ENCODE data around the gene CEP89.
"Not testable (repeated sequence)": the region's sequence is repeated elsewhere in the genome, so short reads cannot be mapped to it uniquely, and the experiment has no call there.

Gene CEP89

DNA sequence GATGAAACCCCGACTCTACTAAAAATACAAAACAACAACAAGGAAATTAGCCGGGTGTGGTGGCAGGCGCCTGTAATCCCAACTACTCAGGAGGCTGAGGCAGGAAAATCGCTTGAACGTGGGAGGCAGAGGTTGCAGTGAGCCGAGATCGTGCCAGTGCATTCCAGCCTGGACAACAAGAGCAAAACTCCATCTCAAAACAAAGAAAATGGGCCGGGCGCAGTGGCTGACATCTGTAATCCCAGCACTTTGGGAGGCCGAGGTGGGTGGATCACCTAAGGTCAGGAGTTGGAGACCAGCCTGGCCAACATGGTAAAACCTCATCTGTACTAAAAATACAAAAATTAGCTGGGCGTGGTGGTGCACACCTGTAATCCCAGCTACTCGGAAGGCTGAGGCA is 139.7 kb downstream of the CEP89 start:
- not testable (repeated sequence) for FAIRE-seq

DNA sequence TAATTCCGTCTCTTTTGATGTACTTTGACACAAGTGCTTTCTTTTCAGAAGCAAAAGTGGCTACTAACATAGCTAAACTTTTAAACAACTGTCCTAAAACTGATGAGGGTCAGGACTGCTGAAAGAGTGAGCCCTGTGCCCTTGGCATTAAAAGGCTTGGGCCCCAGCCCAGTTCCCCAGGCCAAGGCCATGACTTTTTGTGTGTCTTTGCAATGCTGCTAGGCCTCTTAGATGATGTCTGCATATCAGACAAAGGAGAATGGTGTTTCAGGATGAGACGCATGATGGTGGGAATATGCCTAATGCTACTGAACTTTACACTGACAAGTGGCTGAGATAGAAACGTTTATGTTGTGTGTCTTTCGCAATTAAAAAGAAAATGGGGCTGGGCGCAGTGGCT is 140.1 kb downstream of the CEP89 start:
- FAIRE-seq, result no peak

DNA sequence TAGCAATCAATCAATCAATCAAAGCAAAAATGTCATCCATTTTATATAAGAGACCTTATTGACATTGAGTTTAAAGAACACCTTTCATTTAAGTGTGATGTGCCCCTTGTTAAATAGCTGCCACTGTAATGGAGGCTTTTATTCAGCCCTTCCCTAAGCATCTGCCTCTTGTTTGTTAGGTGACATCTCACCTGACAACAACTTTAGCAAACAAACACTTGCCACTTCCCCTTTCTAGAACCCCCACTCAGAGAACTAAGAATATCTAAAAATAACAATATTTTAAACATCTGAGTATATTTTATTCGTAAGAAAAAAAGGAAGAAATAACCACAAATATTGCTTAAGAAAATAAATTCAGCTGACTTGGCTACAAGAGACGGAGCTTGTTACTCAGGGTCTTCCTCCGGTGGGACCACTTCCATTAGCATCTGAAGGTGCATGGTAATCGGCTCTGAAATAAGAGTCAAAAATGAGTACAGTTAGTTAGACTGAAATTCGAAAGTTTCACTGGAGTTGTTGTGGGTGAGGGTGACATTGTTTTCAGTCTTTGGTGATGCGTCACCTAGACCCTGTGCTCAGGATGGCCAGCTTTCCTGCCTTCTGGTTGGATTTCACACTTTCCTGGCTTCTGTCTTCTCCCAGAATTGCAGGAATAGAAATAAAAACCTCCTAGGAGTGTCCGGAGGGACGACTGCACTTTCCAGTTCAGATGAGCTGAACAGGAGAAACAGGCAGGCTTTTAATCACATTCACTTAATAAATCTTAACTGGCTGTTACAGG is 141.3 kb downstream of the CEP89 start:
- FAIRE-seq, result no peak

DNA sequence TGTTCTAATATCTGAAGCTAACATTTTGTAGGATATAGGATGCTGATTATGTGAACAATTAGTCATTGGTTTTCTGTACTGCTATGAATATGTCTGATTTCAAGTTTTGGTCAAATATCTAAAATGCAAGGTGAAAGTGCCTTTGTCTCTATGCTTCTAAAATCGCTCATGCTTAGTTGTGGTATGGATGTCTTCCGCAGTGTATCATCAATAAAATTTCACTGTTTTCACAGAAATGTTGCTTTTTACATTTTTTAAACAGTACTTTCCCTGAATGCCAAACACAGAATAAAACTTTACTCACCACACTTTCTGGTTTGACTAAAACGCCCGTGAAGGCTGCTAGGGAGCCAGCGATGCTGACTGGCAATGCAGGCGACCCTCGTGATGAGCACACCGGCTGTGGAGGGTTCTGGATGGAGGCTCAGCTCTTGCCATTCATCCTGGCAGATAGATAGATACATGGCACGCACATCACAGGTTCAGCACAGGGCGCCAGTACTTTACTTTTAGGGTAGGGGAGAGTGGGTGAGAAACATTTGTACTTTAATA is 142.3 kb downstream of the CEP89 start:
- no peak for FAIRE-seq

DNA sequence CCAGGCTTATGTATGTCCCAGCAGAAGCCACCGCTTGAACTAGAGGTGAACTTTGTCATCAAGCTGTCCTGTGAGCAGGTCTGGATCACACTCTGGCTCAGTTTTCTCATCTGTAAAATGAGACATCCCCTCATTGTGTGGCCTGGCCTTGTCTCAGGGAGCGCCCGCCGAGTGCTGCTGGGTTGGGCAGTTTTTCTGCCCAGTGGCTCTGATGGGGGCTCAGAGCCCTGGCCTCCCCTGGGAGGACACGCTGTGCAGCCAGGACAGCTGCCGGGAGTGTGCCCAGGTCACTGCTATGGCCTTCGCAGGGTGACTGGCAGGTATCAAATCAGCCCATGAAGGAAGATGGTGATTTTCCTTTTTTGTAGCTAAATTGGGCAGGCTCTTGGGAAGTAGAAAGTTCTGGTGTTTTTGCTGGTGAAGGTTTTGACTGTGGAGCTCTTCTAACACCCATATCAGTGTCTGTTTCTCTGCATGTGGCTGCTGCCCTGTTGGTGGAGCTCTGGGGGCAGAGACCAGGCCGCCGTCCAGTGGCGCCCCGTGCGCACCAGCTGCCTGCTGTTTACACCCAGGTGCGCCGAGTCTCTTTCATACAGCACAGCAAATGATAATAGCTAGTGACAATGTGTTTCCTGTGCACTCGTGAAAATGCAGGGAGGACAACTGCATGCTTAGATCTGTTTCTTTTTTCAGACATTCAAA is 143.0 kb downstream of the CEP89 start:
- no peak for FAIRE-seq

DNA sequence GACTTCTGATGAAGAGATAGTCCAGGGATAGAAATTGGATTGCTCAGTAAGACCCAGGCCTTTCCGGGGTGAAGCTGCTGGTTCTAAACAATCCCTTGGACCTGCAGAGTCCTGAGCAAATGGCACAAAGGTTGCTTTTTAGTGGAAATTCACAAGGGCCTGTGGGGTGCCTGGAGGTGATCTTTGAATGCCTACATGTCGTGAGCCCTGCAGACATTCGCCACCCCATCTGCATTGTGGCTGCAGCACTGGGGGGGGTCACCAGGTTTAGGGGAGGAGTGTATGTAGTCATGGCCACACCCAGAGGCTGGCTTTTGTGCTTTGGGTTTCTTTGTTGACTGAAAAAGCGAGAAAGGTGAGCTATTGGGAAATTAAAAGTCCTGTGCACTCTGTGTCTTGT is 143.6 kb downstream of the CEP89 start:
- FAIRE-seq, result no peak

Measured in endometrium (tissue), 2 donors.